ENCODE results near the gene VPS37C.

The VPS37C gene

DNA sequence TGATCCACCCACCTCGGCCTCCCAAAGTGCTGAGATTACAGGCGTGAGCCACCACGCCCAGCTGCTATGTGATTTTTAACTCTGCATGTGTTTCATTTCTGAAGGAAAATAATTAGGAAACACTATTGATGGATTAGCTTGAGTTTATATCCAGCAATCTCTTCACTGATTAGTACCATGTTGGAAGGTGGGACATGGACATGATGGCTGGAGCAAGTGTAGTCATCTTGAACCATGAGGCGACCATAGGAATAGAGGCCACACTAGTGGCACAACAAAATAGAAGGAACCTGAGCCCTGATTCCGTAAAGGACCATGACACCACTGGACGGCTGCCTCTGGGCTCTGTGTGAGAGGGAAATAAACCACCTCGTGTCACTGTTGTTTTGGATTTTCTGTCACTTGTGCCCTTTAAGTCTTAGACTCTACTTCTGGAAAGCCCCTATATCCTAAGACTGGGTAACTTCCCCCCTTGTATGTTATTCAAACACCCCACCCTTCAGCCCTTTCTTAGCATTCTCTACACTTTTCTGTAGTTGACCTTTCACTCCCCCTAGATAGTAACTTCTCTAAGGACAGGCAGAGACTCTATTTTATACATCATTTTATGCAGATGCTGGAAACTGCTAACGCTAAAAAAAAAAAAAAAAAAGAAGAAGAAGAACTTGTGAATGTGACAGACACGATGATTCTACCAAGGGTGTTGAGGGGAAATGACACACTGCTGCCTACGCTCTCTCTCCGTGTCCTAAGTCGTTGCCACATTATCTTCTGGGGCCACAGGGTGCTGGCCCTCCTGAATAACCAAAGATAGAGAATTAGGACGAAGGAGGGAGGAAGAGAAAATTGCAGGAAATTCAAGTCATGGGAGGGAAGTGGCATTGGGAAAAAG lies 2.7 kb upstream of the VPS37C start:
- Histone ChIP-seq H3K4me2 (ENCODE audit: low read length) (no peak overlapping the region), H3K79me2 (ENCODE audit: low read length) (peaks cover 16% of the 10 kb centered on the region), H3K36me3 (replicated peaks; ENCODE audit: low read depth, low read length) (no peaks in the 10 kb centered on the region), H3K4me1 (ENCODE audit: low read length) (peaks cover 28% of the 10 kb centered on the region), H3K9ac (ENCODE audit: low read length) (no peak overlapping the region), H3K4me3 (ENCODE audit: low read length) (no peak overlapping the region), H3K9me3 (ENCODE audit: insufficient read depth, low read length) (peaks cover 5% of the 10 kb centered on the region), H2AFZ (ENCODE audit: low read depth, low read length) (no peak overlapping the region), H3K27me3 (ENCODE audit: low read depth, low read length) (peaks cover 3% of the 10 kb centered on the region; the same call in 1 of the 2 replicates), H3K27ac (ENCODE audit: low read length) (no peak overlapping the region), H4K20me1 (ENCODE audit: insufficient read depth, low read length) (no peaks in the 10 kb centered on the region)
- TF ChIP-seq EZH2phosphoT487 (IDR thresholded peaks at IDR 0.05; ENCODE audit: low read depth) = no peak
- TF ChIP-seq, protein P1, sequence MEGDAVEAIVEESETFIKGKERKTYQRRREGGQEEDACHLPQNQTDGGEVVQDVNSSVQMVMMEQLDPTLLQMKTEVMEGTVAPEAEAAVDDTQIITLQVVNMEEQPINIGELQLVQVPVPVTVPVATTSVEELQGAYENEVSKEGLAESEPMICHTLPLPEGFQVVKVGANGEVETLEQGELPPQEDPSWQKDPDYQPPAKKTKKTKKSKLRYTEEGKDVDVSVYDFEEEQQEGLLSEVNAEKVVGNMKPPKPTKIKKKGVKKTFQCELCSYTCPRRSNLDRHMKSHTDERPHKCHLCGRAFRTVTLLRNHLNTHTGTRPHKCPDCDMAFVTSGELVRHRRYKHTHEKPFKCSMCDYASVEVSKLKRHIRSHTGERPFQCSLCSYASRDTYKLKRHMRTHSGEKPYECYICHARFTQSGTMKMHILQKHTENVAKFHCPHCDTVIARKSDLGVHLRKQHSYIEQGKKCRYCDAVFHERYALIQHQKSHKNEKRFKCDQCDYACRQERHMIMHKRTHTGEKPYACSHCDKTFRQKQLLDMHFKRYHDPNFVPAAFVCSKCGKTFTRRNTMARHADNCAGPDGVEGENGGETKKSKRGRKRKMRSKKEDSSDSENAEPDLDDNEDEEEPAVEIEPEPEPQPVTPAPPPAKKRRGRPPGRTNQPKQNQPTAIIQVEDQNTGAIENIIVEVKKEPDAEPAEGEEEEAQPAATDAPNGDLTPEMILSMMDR (IDR thresholded peaks at IDR 0.05; ENCODE audit: low read depth, low read length) = no peak

DNA sequence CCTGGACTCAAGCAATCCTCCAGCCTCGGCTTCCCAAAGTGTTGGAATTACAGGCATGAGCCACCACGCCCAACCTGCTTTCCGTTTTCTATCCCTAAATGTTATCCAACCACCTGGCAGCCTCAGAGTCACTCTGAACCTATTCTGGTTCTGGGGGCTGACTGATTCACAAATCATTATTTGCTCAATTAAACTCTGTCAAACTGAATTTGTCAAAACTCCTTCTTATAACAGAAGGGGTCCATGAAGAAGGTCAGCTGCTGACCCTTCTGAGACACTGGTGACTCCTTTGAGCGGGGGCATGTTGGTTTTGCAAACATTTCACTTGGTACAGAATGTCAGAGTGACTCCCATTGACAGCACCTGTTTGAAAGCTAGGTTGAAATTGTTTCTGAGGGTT lies 1.8 kb upstream of the VPS37C start:
- Histone ChIP-seq H4K20me1 (ENCODE audit: insufficient read depth, low read length) (no peaks in the 10 kb centered on the region), H3K27me3 (ENCODE audit: low read depth, low read length) (no peaks in the 10 kb centered on the region), H3K27ac (ENCODE audit: low read length) (no peak overlapping the region), H3K79me2 (ENCODE audit: low read length) (peaks cover 21% of the 10 kb centered on the region), H3K4me2 (ENCODE audit: low read length) (no peak overlapping the region), H2AFZ (ENCODE audit: low read depth, low read length) (no peak overlapping the region), H3K4me1 (ENCODE audit: low read length) (peaks cover 34% of the 10 kb centered on the region), H3K36me3 (replicated peaks; ENCODE audit: low read depth, low read length) (no peaks in the 10 kb centered on the region), H3K9me3 (ENCODE audit: insufficient read depth, low read length) (no peaks in the 10 kb centered on the region), H3K4me3 (ENCODE audit: low read length) (no peak overlapping the region), H3K9ac (ENCODE audit: low read length) (no peak overlapping the region)
- no peak for TF ChIP-seq EZH2phosphoT487 (IDR thresholded peaks at IDR 0.05; ENCODE audit: low read depth)
- TF ChIP-seq, protein P1 (IDR thresholded peaks at IDR 0.05; ENCODE audit: low read depth, low read length) = no peak

DNA sequence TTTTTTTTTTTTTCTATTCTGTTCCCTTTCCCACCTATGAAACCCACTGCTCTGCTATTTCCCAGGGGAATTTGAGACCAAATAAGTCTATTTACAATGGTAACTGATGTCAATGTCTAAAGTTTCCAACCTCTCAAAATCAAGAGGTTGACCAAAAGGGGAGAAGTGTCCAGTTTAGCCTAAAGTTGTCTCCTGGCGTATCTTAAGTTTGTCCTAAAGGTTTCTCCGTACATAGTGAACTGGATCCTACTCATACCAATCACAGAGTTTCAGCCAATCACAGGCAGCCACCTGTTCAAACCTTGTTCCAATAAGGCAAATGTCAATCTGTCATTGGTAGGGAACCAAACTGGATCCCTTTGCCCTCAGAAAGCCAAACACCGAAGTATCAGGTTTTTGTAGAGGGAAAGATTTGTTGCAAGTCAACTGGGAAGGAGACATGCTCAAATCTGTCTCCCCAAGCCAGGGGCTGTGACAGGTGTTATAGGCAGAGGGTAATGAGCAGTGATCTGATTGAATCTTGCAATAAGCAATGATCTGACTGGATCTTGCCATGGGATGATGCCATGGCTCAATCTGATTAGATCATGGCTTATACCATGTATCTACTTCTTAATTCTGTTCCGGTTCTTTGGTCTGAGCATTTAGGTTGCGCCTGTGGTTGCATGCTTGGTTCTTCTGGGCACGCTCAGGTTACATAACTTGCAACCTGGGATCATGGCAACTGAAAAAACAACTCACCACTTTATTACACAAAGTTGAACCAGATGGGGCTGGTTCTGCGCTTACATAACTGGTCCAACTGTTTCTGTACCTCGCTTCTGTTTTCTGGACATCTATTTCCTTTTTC lies 1.1 kb upstream of the VPS37C start:
- peak overlapping the region; percentile 84 for H3K27ac ChIP-seq (ENCODE audit: low read length)
- H4K20me1 ChIP-seq (ENCODE audit: insufficient read depth, low read length) = no peaks in the 10 kb centered on the region
- H3K79me2 ChIP-seq (ENCODE audit: low read length) = peaks cover 24% of the 10 kb centered on the region
- peaks cover 31% of the 10 kb centered on the region for H3K4me1 ChIP-seq (ENCODE audit: low read length)
- peaks cover 4% of the 10 kb centered on the region for H3K36me3 ChIP-seq (replicated peaks; ENCODE audit: low read depth, low read length)
- H3K9ac ChIP-seq (ENCODE audit: low read length) = peak overlapping the region; percentile 90
- peak overlapping the region; percentile 81 for H3K4me3 ChIP-seq (ENCODE audit: low read length)
- H3K27me3 ChIP-seq (ENCODE audit: low read depth, low read length) = no peaks in the 10 kb centered on the region
- peak overlapping the region; percentile 57 for H2AFZ ChIP-seq (ENCODE audit: low read depth, low read length)
- no peak for TF ChIP-seq EZH2phosphoT487 (IDR thresholded peaks at IDR 0.05; ENCODE audit: low read depth)
- TF ChIP-seq, protein P1 (IDR thresholded peaks at IDR 0.05; ENCODE audit: low read depth, low read length) = no peak
- no peaks in the 10 kb centered on the region for H3K9me3 ChIP-seq (ENCODE audit: insufficient read depth, low read length)
- H3K4me2 ChIP-seq (ENCODE audit: low read length) = peak overlapping the region; percentile 84

Measured in OCI-LY3 (cell line).